ENCODE measurements around the gene RBKS.

- TF ChIP-seq CTCF (IDR thresholded peaks at IDR 0.05): no peak
- no peak for TF ChIP-seq POLR2A (IDR thresholded peaks at IDR 0.05)
Observed at GRCh38 chr2:27903018-27903417, 12.8 kb upstream of the RBKS start.

All from Peyer's patch (tissue), 4 donors.